Measurements from ENCODE around the gene XK. TPM values are rescaled to one million over a fixed set of nuclear protein-coding genes. Genes with fewer than 3 reads are reported as not detected.

XK gene
- total and polyA plus RNA-seq, 2 donors (not counting 3 experiments of a cell fraction or from before 2014, with no cell fraction given) = 0.03 to 0.07 TPM

GRCh38 chrX:37640142-37640541, 45.4 kb upstream of the XK start:
- Histone ChIP-seq H3K9me1 (replicated peaks; ENCODE audit: control insufficient read depth, extremely low read depth, insufficient read depth, low read length) (no peaks in the 10 kb centered on the region), H2AFZ (ENCODE audit: low read depth, low read length) (no peak overlapping the region), H3K9me3 (replicated peaks; ENCODE audit: control insufficient read depth, insufficient read depth, low read length) (no peaks in the 10 kb centered on the region), H3K9ac (replicated peaks; ENCODE audit: extremely low read depth, insufficient read depth, low read length) (no peak overlapping the region), H3K4me2 (ENCODE audit: insufficient read depth, low read length) (no peak overlapping the region), H3K4me3 (replicated peaks in 1 of 3; ENCODE audit: insufficient read depth in 1 of 3, low read depth in 1 of 3, low read length in 3 of 3) (no peak overlapping the region), H3K4me1 (ENCODE audit: control insufficient read depth, extremely low read depth, insufficient read depth, low read length) (no peaks in the 10 kb centered on the region), H3K79me2 (ENCODE audit: control insufficient read depth, insufficient read depth, low read length) (no peaks in the 10 kb centered on the region), H4K20me1 (replicated peaks; ENCODE audit: control insufficient read depth, extremely low read depth, insufficient read depth, low read length) (no peaks in the 10 kb centered on the region), H3K36me3 (ENCODE audit: control insufficient read depth in 2 of 2, extremely low read depth in 1 of 2, insufficient read depth in 2 of 2, low read length in 2 of 2) (no peaks in the 10 kb centered on the region), H3K27ac (ENCODE audit: insufficient read depth, low read depth, low read length) (no peak overlapping the region), H3K27me3 (ENCODE audit: control insufficient read depth in 2 of 2, insufficient read depth in 2 of 2, low read length in 2 of 2) (no peaks in the 10 kb centered on the region)
- DNase-seq (ENCODE audit: low read depth, low spot score) (no peak), FAIRE-seq (no peak)
- TF ChIP-seq, protein P1, sequence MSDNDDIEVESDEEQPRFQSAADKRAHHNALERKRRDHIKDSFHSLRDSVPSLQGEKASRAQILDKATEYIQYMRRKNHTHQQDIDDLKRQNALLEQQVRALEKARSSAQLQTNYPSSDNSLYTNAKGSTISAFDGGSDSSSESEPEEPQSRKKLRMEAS (IDR thresholded peaks at IDR 0.05; ENCODE audit: insufficient read depth, insufficient read length) = no peak
- no peak for TF ChIP-seq GATA2 (IDR thresholded peaks at IDR 0.05; ENCODE audit: insufficient read depth, insufficient read length, low read depth, low read length)
- TF ChIP-seq, protein P2, sequence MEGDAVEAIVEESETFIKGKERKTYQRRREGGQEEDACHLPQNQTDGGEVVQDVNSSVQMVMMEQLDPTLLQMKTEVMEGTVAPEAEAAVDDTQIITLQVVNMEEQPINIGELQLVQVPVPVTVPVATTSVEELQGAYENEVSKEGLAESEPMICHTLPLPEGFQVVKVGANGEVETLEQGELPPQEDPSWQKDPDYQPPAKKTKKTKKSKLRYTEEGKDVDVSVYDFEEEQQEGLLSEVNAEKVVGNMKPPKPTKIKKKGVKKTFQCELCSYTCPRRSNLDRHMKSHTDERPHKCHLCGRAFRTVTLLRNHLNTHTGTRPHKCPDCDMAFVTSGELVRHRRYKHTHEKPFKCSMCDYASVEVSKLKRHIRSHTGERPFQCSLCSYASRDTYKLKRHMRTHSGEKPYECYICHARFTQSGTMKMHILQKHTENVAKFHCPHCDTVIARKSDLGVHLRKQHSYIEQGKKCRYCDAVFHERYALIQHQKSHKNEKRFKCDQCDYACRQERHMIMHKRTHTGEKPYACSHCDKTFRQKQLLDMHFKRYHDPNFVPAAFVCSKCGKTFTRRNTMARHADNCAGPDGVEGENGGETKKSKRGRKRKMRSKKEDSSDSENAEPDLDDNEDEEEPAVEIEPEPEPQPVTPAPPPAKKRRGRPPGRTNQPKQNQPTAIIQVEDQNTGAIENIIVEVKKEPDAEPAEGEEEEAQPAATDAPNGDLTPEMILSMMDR (IDR thresholded peaks at IDR 0.05; ENCODE audit: extremely low read depth in 1 of 2, insufficient read depth in 1 of 2, low read depth in 1 of 2, low read length in 2 of 2) = no peak
- no peak for TF ChIP-seq POLR2A (IDR thresholded peaks at IDR 0.05; ENCODE audit: low read depth, low read length)
- TF ChIP-seq FOS (IDR thresholded peaks at IDR 0.05; ENCODE audit: borderline replicate concordance, insufficient read depth, low read length) = no peak
- POLR2A ChIA-PET = no interaction called here
- dilution Hi-C loops (cut with MboI; ENCODE audit: extremely low pct_ligation_motif_present, low sequenced_read_pairs) = no loop called here
- no TSS peak for BruUV-seq (replicated peaks)
- intact Hi-C loops (cut with micrococcal nuclease) = no loop called here
- CTCF ChIA-PET = no interaction called here

DNA sequence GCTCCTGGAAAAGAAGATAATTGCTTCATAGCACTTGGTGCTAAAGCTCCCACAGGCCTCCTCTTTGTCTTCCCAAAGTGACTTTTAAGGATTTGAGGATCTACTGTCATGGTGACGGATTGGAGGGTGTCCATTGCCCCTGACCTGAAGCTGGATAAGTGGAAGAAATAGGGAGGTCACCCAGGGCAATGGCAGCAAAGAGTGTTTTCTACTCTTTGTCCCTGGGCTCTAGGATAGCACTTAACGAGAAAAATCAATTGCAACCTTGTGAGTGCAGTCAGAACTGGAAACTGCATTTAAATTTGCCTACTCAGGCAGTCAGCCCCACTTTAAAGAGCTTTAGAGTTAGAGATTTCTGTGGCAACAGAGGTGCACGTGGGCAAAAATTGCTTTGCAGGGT, 43.7 kb upstream of the XK start:
- Histone ChIP-seq H4K20me1 (replicated peaks; ENCODE audit: control insufficient read depth, extremely low read depth, insufficient read depth, low read length) (no peaks in the 10 kb centered on the region), H3K4me1 (ENCODE audit: control insufficient read depth, extremely low read depth, insufficient read depth, low read length) (no peaks in the 10 kb centered on the region), H3K36me3 (ENCODE audit: control insufficient read depth in 2 of 2, extremely low read depth in 1 of 2, insufficient read depth in 2 of 2, low read length in 2 of 2) (no peaks in the 10 kb centered on the region), H3K9me3 (replicated peaks; ENCODE audit: control insufficient read depth, insufficient read depth, low read length) (no peaks in the 10 kb centered on the region), H3K79me2 (ENCODE audit: control insufficient read depth, insufficient read depth, low read length) (no peaks in the 10 kb centered on the region), H3K4me2 (ENCODE audit: insufficient read depth, low read length) (no peak overlapping the region), H3K9me1 (replicated peaks; ENCODE audit: control insufficient read depth, extremely low read depth, insufficient read depth, low read length) (no peaks in the 10 kb centered on the region), H3K9ac (replicated peaks; ENCODE audit: extremely low read depth, insufficient read depth, low read length) (no peak overlapping the region), H3K27ac (ENCODE audit: insufficient read depth, low read depth, low read length) (no peak overlapping the region), H2AFZ (ENCODE audit: low read depth, low read length) (no peak overlapping the region), H3K27me3 (ENCODE audit: control insufficient read depth in 2 of 2, insufficient read depth in 2 of 2, low read length in 2 of 2) (no peaks in the 10 kb centered on the region), H3K4me3 (replicated peaks in 1 of 3; ENCODE audit: insufficient read depth in 1 of 3, low read depth in 1 of 3, low read length in 3 of 3) (no peak overlapping the region)
- dilution Hi-C loops (cut with MboI; ENCODE audit: extremely low pct_ligation_motif_present, low sequenced_read_pairs) = no loop called here
- no TSS peak for BruUV-seq (replicated peaks)
- TF ChIP-seq GATA2 (IDR thresholded peaks at IDR 0.05; ENCODE audit: insufficient read depth, insufficient read length, low read depth, low read length) (no peak), POLR2A (IDR thresholded peaks at IDR 0.05; ENCODE audit: low read depth, low read length) (no peak), POLR2AphosphoS5 (IDR thresholded peaks at IDR 0.05; ENCODE audit: insufficient read depth, low read depth, low read length) (no peak), MYC (IDR thresholded peaks at IDR 0.05; ENCODE audit: low read depth, low read length) (no peak)
- TF ChIP-seq, protein P1 (IDR thresholded peaks at IDR 0.05; ENCODE audit: insufficient read depth, insufficient read length) = no peak
- TF ChIP-seq, protein P2 (IDR thresholded peaks at IDR 0.05; ENCODE audit: extremely low read depth in 1 of 2, insufficient read depth in 1 of 2, low read depth in 1 of 2, low read length in 2 of 2) = no peak
- ChIA-PET CTCF (no interaction called here), POLR2A (no interaction called here)
- FAIRE-seq (no peak), DNase-seq (ENCODE audit: low read depth, low spot score) (no peak)
- intact Hi-C loops (cut with micrococcal nuclease) = no loop called here
